HuH-7 (cell line): Measurements from ENCODE around the gene SMIM38.
"Not testable (repeated sequence)": the region's sequence is repeated elsewhere in the genome, so short reads cannot be mapped to it uniquely, and the experiment has no call there.

Experiments
- DNase-seq: peaks from one replicate; pipeline ENCODE4 v3.0.0; 2011; ENCODE audit warnings: low spot score

SMIM38 gene

GRCh38 chr11:69140161-69140560, 15.6 kb upstream of the SMIM38 start:
- not testable (repeated sequence) for DNase-seq

DNA sequence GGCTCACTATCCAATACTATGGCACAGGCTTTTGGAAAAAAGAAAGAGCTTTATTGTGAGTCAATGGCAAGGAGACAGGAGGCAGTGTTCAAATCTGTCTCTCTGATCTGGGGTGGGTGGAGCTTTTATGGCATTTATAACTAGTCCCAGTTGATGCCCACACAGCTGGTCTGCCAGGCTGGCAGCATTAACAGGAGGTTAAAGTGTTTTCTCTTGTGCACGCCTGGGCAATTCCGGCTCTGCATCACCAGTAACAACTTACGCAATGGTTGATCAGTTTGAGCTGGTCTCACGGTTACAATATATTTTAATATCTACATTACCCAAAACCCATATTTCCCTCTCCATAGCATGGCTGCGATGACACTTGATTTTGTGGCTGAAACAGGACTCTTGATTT, 15.1 kb upstream of the SMIM38 start:
- no peak for DNase-seq

DNA sequence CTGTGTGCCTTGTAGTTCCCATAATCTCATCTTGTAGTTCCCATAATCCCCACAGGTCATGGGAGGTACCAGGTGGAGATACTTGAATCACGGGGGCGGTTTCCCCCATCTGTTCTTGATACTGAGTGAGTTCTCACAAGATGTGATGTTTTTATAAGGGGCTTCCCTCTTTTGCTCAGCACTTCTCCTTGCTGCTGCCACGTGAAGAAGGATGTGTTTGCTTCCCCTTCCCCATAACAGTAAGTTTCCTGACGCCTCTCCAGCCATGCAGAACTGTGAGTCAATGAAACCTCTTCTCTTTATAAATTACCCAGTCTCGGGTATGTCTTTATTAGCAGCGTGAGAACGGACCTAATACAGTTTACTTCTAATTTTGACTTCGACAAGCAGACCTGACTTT, 14.0 kb upstream of the SMIM38 start:
- DNase-seq: no peak

DNA sequence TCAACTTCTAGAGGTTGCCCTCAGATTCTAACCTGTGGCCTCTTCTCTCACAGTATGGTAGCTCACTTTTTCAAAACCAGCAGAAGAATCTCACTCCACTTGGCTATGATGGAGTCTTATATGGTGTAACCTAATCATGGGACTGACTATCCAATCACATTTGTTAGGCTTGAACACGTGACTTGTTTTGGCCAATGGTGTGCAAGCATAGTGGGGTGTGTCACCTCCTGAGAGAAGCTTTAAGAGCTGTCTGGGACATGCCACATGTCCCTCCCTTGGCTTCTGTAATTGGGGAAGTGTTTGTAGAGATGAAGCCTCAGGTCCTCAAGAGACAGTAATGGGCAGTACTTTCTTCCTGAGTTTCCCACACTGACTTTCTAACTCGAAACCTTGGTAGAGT, 12.8 kb upstream of the SMIM38 start:
- no peak for DNase-seq

- DNase-seq: no peak
These were observed 11.3 kb upstream of the SMIM38 start for GRCh38 chr11:69144316-69145049.

DNA sequence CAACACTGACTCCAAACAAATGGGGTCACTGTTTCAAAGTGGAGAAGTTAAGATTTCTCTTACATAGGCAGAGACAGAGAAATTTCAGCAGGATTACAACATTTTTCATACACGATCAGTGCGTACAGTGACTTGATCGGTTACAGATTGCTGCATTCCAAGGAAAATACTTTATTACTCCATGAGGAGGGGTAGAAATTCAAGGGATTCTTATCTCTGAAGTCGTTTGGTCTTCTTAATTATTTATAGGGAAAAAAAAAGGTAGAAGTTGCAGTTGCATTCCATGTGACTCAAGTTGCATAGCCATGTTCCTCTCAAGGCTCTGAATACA, 10.7 kb upstream of the SMIM38 start:
- DNase-seq: no peak

- DNase-seq: no peak
These were observed 7.4 kb upstream of the SMIM38 start for GRCh38 chr11:69148377-69148762.

- no peak for DNase-seq
These were observed 6.9 kb upstream of the SMIM38 start for GRCh38 chr11:69148806-69149205.

DNA sequence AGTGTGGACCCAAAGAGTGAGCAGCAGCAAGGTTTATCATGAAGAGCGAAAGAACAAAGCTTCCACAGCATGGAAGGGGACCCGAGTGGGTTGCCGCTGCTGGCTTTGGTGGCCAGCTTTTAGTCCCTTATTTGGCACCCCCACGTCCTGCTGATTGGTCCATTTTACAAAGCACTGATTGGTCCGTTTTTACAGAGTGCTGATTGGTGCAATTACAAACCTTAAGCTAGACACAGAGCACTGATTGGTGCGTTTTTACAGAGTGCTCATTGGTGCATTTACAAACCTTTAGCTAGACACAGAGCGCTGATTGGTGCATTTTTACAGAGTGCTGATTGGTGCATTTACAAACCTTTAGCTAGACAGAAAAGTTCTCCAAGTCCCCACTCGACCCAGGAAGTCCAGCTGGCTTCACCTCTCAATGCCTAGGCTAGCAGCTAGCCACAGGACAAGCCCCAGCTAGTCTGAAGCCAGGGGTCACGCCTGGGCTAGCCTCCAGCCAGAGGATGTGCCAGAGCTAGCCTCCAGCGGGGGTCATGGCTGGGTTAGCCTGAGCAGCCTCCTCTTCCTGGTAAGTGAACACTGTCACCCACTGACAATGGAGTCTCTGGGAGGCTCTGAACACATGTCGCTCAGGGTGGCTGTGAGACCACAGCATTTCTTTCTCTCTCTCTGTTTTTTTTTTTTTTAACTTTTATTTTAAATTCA, 6.2 kb upstream of the SMIM38 start:
- DNase-seq: not testable (repeated sequence)

DNA sequence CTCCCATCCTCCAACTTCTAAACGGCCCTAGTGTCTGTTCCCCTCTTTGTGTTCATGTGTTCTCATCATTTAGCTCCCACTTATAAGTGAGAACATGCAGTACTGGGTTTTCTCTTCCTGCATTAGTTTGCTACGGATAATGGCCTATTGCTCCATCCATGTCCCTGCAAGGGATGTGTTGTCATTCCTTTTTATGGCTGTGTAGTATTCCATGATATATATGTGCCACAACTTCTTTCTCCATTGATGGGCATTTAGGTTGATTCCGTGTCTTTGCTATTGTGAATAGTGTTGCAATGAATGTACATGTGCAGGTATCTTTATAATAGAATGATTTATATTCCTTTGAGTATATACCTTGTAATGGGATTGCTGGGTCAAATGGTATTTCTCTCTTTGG, 5.6 kb upstream of the SMIM38 start:
- DNase-seq: no peak

DNA sequence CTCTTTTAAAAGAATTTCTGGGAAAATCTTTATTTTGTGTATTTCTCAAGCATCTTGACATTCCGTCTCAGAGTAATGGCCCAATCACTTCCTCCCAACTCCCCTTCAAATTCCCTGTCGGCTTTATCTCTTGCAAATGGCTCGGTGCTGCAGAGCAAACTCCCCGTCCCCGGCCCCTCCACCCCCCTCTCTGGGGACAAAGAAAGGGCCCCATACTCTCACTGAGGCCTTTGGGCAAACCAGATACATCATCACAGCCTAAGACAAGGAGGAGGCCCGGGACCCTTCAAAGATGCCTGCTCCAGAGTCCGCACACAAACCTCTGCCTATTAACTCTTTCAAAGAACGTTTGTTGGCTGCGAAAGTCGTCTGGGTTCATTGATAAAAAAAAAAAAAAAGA, 3.9 kb upstream of the SMIM38 start:
- DNase-seq: no peak

DNA sequence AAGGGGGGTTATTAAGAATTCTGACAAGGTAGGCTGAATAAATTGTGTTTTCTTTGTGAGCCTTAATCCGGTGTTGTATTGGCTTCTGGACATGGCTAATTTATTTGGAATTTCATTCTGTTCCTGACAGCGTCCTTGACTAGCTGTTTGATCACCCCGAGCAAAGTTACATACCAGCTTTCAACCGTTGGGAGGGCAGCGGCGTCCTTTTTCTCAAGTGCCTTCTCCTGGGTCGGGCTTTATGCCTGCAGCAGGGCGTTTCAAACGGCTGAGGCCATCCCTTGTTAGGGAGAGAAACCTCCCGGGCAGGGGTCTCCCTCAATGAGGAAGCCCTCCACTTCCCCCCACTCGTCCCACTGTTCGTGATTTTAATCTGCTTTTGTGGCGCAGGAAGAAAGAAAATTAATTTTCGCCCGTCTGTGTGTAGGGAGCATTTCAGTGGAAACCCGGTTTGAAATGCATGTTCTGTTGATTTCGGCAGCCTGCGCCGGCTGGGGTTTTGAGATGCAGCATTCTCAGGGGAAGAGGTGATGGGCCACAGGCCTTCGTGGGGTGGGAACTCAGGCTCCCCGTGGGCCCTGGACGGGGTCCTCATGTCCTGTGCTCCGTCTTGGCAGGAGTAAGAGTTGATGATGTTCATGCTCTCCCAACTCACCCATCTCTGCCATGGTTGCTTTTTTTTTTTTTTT, 2.9 kb upstream of the SMIM38 start:
- DNase-seq: no peak

- no peak for DNase-seq
These were observed 2.1 kb upstream of the SMIM38 start for GRCh38 chr11:69153661-69154060.

DNA sequence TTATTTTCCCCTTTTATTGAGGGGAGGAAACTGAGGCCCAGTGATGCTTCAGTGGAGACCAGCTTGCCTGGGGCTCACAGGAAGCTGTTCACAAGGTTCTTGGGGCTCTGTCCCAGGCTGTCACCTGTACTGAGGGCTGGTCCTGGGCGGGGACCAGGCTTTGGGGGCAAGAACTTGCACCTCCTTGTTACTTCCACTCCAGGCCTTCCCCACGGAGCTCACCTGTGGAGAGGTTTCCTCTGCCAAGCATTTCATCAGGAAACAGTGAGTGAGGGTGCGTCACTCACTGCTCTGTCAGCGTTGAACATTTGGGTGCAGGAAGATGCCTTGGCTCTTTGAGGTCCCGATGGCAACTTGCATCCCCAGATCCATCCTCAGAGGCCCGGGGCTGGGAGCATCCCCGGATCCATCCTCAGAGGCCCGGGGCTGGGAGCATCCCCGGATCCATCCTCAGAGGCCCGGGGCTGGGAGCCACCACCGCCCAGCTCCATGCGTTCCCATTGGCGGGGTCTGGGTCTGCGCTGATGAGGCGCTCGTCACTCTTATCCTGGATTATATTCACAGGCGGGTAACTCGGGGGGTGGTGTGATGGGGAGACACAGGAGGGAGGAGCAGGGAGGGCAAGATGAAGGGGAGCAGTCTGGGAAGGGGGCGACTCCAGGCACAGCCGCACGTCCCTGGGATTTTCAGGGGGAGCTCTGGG, 1.4 kb upstream of the SMIM38 start:
- DNase-seq: no peak

- no peak for DNase-seq
These were observed 815 bp upstream of the SMIM38 start for GRCh38 chr11:69154938-69155301.

DNA sequence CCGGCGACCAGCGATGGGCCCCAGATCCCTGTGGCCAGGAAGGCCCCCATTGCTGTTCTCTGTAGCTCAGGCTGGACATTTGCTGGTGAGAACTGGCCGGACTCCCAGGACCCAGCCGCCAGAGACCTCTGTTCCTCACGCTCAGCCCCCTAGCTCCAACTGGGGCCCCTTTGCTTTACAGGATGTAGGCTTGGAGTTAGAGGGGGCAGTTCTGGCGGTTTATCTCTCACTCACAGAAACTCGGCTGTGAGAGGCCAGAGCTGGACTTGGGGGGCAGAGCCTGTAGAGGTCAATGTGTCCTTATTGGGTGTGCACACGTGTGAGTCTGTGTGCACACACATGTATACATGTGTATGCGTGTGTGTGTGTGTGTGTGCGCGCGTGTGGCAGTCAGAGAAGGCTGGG, 502 bp downstream of the SMIM38 start:
- DNase-seq: no peak

GRCh38 chr11:69156673-69157155, 979 bp downstream of the SMIM38 start:
- DNase-seq: peak; percentile 97

- DNase-seq: peak; percentile 99
These were observed 1.6 kb downstream of the SMIM38 start for GRCh38 chr11:69157156-69157821.

GRCh38 chr11:69157822-69158231, 2.1 kb downstream of the SMIM38 start:
- DNase-seq: no peak

- DNase-seq: no peak
These were observed 2.8 kb downstream of the SMIM38 start for GRCh38 chr11:69158301-69159149.
